Measurements from ENCODE around the gene PRKN. TPM values are rescaled to one million over a fixed set of nuclear protein-coding genes. Genes with fewer than 3 reads are reported as not detected.

The PRKN gene
- total RNA-seq, 1 donor from 2014 or later = 5.1 TPM

DNA sequence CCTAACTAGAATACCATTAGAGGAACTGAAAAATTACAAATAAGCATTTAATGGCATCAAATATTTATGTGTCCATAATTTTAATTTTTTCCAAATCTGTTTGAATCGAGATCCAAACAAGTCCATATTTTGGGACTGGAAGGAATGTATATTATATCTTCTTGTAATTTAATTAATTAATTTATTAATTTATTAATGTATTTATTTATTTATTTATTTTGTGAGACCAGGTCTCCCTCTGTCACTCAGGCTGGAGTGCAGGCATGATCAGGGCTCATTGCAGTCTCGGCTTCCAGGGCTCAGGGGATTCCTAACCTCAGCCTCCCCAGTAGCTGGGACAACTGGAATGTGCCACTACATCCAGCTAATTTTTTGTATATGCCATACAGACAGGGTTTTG lies 453.6 kb downstream of the PRKN start:
- no peaks in the 10 kb centered on the region for H3K9me3 Mint-ChIP-seq (ENCODE audit: unreplicated experiment)
- no peaks in the 10 kb centered on the region for H3K36me3 Mint-ChIP-seq (ENCODE audit: low read depth, unreplicated experiment)
- no peak overlapping the region for H3K4me3 Mint-ChIP-seq (ENCODE audit: unreplicated experiment)
- H3K4me1 Mint-ChIP-seq (ENCODE audit: unreplicated experiment) = no peaks in the 10 kb centered on the region
- TF ChIP-seq, protein P1, sequence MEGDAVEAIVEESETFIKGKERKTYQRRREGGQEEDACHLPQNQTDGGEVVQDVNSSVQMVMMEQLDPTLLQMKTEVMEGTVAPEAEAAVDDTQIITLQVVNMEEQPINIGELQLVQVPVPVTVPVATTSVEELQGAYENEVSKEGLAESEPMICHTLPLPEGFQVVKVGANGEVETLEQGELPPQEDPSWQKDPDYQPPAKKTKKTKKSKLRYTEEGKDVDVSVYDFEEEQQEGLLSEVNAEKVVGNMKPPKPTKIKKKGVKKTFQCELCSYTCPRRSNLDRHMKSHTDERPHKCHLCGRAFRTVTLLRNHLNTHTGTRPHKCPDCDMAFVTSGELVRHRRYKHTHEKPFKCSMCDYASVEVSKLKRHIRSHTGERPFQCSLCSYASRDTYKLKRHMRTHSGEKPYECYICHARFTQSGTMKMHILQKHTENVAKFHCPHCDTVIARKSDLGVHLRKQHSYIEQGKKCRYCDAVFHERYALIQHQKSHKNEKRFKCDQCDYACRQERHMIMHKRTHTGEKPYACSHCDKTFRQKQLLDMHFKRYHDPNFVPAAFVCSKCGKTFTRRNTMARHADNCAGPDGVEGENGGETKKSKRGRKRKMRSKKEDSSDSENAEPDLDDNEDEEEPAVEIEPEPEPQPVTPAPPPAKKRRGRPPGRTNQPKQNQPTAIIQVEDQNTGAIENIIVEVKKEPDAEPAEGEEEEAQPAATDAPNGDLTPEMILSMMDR (IDR thresholded peaks at IDR 0.05; ENCODE audit: unreplicated experiment) = no peak
- no peaks in the 10 kb centered on the region for H3K27me3 Mint-ChIP-seq (ENCODE audit: unreplicated experiment)
- no peak overlapping the region for H3K27ac Mint-ChIP-seq (ENCODE audit: unreplicated experiment)
- no peak for DNase-seq (ENCODE audit: low spot score)

DNA sequence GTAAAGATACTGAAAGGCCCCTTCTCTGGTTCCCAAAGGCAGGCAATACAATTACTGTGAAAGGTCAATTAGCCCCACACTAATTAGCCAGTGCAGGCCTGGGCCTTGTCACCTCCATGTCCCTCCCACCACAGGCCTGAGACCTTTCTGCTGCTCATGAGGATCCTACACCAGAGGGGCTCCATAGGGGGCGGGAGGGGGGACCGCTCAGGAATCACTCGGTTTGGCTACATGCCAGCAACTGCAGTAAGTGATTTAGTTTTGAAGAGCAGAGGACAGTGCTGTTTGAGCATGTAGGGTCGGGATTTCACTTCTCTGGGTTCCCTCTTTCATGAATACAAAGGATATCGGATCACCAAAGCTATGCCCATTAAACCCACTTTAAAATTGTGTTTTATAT lies 455.6 kb downstream of the PRKN start:
- Mint-ChIP-seq H3K36me3 (ENCODE audit: low read depth, unreplicated experiment) (no peaks in the 10 kb centered on the region), H3K9me3 (ENCODE audit: unreplicated experiment) (no peaks in the 10 kb centered on the region), H3K4me1 (ENCODE audit: unreplicated experiment) (no peaks in the 10 kb centered on the region), H3K4me3 (ENCODE audit: unreplicated experiment) (no peak overlapping the region), H3K27me3 (ENCODE audit: unreplicated experiment) (no peaks in the 10 kb centered on the region), H3K27ac (ENCODE audit: unreplicated experiment) (no peak overlapping the region)
- TF ChIP-seq, protein P1 (IDR thresholded peaks at IDR 0.05; ENCODE audit: unreplicated experiment) = no peak
- no peak for DNase-seq (ENCODE audit: low spot score)

DNA sequence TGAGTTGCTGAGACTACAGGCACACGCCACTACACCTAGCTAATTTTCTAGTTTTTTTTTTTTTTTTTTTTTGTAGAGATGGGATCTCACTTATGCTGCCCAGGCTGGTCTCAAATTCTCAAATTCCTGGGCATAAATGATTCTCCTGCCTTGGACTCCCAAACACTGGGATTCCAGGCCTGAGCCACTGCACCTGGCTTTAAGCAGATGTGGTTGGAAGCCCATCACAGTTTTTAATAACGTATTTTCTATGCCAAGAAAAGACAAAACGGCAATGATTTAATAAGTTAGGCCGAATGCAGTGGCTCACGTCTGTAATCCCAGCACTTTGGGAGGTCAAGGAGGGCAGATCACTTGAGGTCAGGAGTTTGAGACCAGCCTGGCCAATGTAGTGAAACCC lies 456.6 kb downstream of the PRKN start:
- Mint-ChIP-seq H3K36me3 (ENCODE audit: low read depth, unreplicated experiment) (no peaks in the 10 kb centered on the region), H3K9me3 (ENCODE audit: unreplicated experiment) (no peaks in the 10 kb centered on the region), H3K27me3 (ENCODE audit: unreplicated experiment) (no peaks in the 10 kb centered on the region), H3K27ac (ENCODE audit: unreplicated experiment) (no peak overlapping the region), H3K4me1 (ENCODE audit: unreplicated experiment) (no peaks in the 10 kb centered on the region), H3K4me3 (ENCODE audit: unreplicated experiment) (no peak overlapping the region)
- DNase-seq (ENCODE audit: low spot score) = no peak
- TF ChIP-seq, protein P1 (IDR thresholded peaks at IDR 0.05; ENCODE audit: unreplicated experiment) = no peak

DNA sequence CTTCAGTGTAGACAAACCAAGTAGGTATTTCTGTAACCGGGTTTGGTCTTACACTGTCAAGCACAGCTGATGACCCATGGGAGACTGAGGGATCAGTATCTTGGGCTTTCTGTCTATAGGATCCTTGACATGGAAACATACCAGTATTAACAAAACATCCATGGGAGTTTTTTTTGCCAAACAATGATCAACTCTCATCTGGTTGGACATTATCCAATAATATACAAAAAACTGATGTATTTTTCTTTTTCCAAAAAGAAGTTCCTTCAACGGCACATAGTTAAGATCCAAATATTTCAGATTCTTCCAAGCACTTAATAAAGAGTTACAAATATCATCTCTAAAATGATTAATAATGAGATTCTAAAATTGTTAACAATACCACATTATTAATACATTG lies 459.9 kb downstream of the PRKN start:
- no peak overlapping the region for H3K4me3 Mint-ChIP-seq (ENCODE audit: unreplicated experiment)
- H3K27ac Mint-ChIP-seq (ENCODE audit: unreplicated experiment) = no peak overlapping the region
- H3K27me3 Mint-ChIP-seq (ENCODE audit: unreplicated experiment) = no peaks in the 10 kb centered on the region
- TF ChIP-seq, protein P1 (IDR thresholded peaks at IDR 0.05; ENCODE audit: unreplicated experiment) = no peak
- no peaks in the 10 kb centered on the region for H3K4me1 Mint-ChIP-seq (ENCODE audit: unreplicated experiment)
- no peaks in the 10 kb centered on the region for H3K36me3 Mint-ChIP-seq (ENCODE audit: low read depth, unreplicated experiment)
- no peaks in the 10 kb centered on the region for H3K9me3 Mint-ChIP-seq (ENCODE audit: unreplicated experiment)
- DNase-seq (ENCODE audit: low spot score) = no peak

DNA sequence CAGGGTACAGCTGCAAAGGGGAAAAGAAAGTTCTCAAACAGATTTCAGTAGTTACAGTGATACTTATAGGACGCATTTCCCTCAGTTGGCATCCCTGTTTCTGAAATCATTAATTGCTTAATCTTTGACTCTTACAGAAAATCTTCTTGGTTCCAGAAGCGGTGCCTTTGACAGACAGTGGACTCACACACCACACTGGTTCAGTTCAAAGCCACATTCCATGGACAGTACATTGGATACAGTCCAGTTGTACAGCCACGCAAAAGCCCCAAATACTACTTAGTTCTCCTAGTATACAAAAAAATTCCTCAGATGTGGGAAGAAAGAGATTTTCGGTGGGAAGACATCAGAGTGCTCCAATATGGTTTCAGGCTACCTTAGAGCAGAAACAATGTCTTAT lies 460.4 kb downstream of the PRKN start:
- Mint-ChIP-seq H3K27ac (ENCODE audit: unreplicated experiment) (no peak overlapping the region), H3K36me3 (ENCODE audit: low read depth, unreplicated experiment) (no peaks in the 10 kb centered on the region), H3K27me3 (ENCODE audit: unreplicated experiment) (no peaks in the 10 kb centered on the region), H3K9me3 (ENCODE audit: unreplicated experiment) (no peaks in the 10 kb centered on the region), H3K4me1 (ENCODE audit: unreplicated experiment) (no peaks in the 10 kb centered on the region), H3K4me3 (ENCODE audit: unreplicated experiment) (no peak overlapping the region)
- TF ChIP-seq, protein P1 (IDR thresholded peaks at IDR 0.05; ENCODE audit: unreplicated experiment) = no peak
- no peak for DNase-seq (ENCODE audit: low spot score)
